ENCODE data around the gene BCAP31. TPM values are rescaled to one million over a fixed set of nuclear protein-coding genes. Genes with fewer than 3 reads are reported as not detected.
"Not testable (repeated sequence)": the region's sequence is repeated elsewhere in the genome, so short reads cannot be mapped to it uniquely, and the experiment has no call there.

Gene BCAP31
- total RNA-seq, 4 donors from 2014 or later, result 45.4 to 148 (median 101) TPM

- peaks cover 0 to 18% (median 1%) of the 10 kb centered on the region in 4 donors for H3K4me1 ChIP-seq
- no peaks in the 10 kb centered on the region for H3K27me3 ChIP-seq
- peaks cover 0 to 6% (median 0%) of the 10 kb centered on the region in 3 donors for H3K36me3 ChIP-seq
- H3K4me3 ChIP-seq, result no peak overlapping the region
- H3K27ac ChIP-seq, result no peak overlapping the region
- no peak for DNase-seq
- TF ChIP-seq POLR2A (IDR thresholded peaks at IDR 0.05) (no peak), CTCF (IDR thresholded peaks at IDR 0.05) (no peak)
- no peaks in the 10 kb centered on the region for H3K9me3 ChIP-seq
Observed at GRCh38 chrX:153731845-153732215, 7.6 kb upstream of the BCAP31 start.

GRCh38 chrX:153731117-153731844 lies 7.1 kb upstream of the BCAP31 start:
- DNase-seq, result no peak
- Histone ChIP-seq H3K4me1 (peaks cover 2 to 23% (median 3%) of the 10 kb centered on the region in 4 donors), H3K27me3 (no peaks in the 10 kb centered on the region), H3K36me3 (peaks cover 0 to under 1% (median 0%) of the 10 kb centered on the region in 3 donors), H3K27ac (no peak overlapping the region), H3K4me3 (no peak overlapping the region), H3K9me3 (no peaks in the 10 kb centered on the region)
- TF ChIP-seq POLR2A (IDR thresholded peaks at IDR 0.05) (no peak), CTCF (IDR thresholded peaks at IDR 0.05) (no peak)

GRCh38 chrX:153730115-153730514 lies 5.9 kb upstream of the BCAP31 start:
- H3K4me3 ChIP-seq, H3K9me3 ChIP-seq, H3K27me3 ChIP-seq, H3K36me3 ChIP-seq, DNase-seq, H3K27ac ChIP-seq: not testable (repeated sequence)
- peaks cover 3 to 34% (median 10%) of the 10 kb centered on the region in 4 donors for H3K4me1 ChIP-seq

- Histone ChIP-seq H3K36me3 (no peaks in the 10 kb centered on the region), H3K4me1 (peaks cover 3 to 37% (median 12%) of the 10 kb centered on the region in 4 donors), H3K27me3 (no peaks in the 10 kb centered on the region), H3K9me3 (no peaks in the 10 kb centered on the region), H3K4me3 (no peak overlapping the region), H3K27ac (no peak overlapping the region)
- no peak for TF ChIP-seq POLR2A (IDR thresholded peaks at IDR 0.05)
- TF ChIP-seq CTCF (IDR thresholded peaks at IDR 0.05), result no peak
- DNase-seq, result no peak
Observed at GRCh38 chrX:153728951-153729631, 4.9 kb upstream of the BCAP31 start.

- no peak for DNase-seq
- no peaks in the 10 kb centered on the region for H3K36me3 ChIP-seq
- no peaks in the 10 kb centered on the region for H3K27me3 ChIP-seq
- H3K4me1 ChIP-seq, result peaks cover 3 to 37% (median 12%) of the 10 kb centered on the region in 4 donors
- peak overlapping the region in 1 of 4 donors; percentile 71 for H3K4me3 ChIP-seq
- no peak for TF ChIP-seq POLR2A (IDR thresholded peaks at IDR 0.05)
- TF ChIP-seq CTCF (IDR thresholded peaks at IDR 0.05), result no peak
- H3K9me3 ChIP-seq, result no peaks in the 10 kb centered on the region
- peak overlapping the region in 3 of 4 donors; percentile 91 to 93 (median 92) for H3K27ac ChIP-seq
Observed at GRCh38 chrX:153728095-153728494, 3.9 kb upstream of the BCAP31 start.
